Kidney (tissue), 14 donors: ENCODE measurements around the gene TMEM178B. TPM values are rescaled to one million over a fixed set of nuclear protein-coding genes. Genes with fewer than 3 reads are reported as not detected.

Experiments
- DNase-seq, 5 donors: peaks; one replicate each; pipeline ENCODE4 v3.0.0-alpha.2; 2013 to 2020
- FAIRE-seq: peaks from 2 replicates; lab custom pipeline; 2012; peaks lifted over from hg19 to GRCh38; lab: Jason Lieb, UNC
- H3K27ac ChIP-seq, 2 donors: one replicate each; pipeline ENCODE4 v1.7.0; 2013; ENCODE audit warnings: low read depth in 2 of 2, low read length in 2 of 2, inconsistent platforms in 1 of 2
- H3K27me3 ChIP-seq: one replicate; pipeline ENCODE4 v1.7.1; 2013; ENCODE audit warnings: low read length, inconsistent platforms; ENCODE audit not compliant: control insufficient read depth, insufficient read depth
- H3K36me3 ChIP-seq, 3 donors: one replicate each; pipeline versions ENCODE4 v1.7.0 to v1.7.1; 2013; ENCODE audit warnings: low read length in 3 of 3, control low read depth in 1 of 3, inconsistent platforms in 1 of 3; ENCODE audit not compliant: insufficient read depth in 3 of 3, control insufficient read depth in 2 of 3
- H3K4me1 ChIP-seq, 3 donors: one replicate each; pipeline versions ENCODE4 v1.7.0 to v1.7.1; 2013; ENCODE audit warnings: low read length in 3 of 3, inconsistent platforms in 1 of 3, low read depth in 1 of 3; ENCODE audit not compliant: control insufficient read depth in 2 of 3, insufficient read depth in 2 of 3
- H3K4me3 ChIP-seq, 3 donors: one replicate each; pipeline versions ENCODE4 v1.7.0 to v1.8.1; 2013; ENCODE audit warnings: low read length in 3 of 3, control low read depth in 1 of 3, inconsistent platforms in 1 of 3
- H3K9ac ChIP-seq, 3 donors: one replicate each; pipeline versions ENCODE4 v1.7.0 to v1.7.1; 2013; ENCODE audit warnings: low read length in 3 of 3, control low read depth in 1 of 3, inconsistent platforms in 1 of 3
- H3K9me3 ChIP-seq, 3 donors: one replicate each; pipeline versions ENCODE4 v1.7.0 to v1.7.1; 2013; ENCODE audit warnings: low read length in 3 of 3, control low read depth in 1 of 3, inconsistent platforms in 1 of 3; ENCODE audit not compliant: control insufficient read depth in 2 of 3, insufficient read depth in 1 of 3
- CTCF ChIP-seq: IDR thresholded peaks from 3 replicates; pipeline ENCODE4 v1.5.1; 2012; ENCODE audit warnings: mild to moderate bottlenecking, moderate library complexity, borderline replicate concordance; ENCODE audit not compliant: insufficient read depth; ENCODE audit errors: extremely low read depth
- intact Hi-C: fragments of 100-400 bp; cut with DNase I; formaldehyde crosslinking; loops from one replicate; pipeline ENCODE4 v1.11.1; 2022
- polyA plus RNA-seq: library from polyadenylated mRNA; stranded (reverse); fragments of 350-450 nt; fragmentation: Illumina TruSeq; extraction: RNeasy Lipid Tissue Mini Kit (QIAGEN cat#74804); gene quantifications from one replicate; pipeline ENCODE4 v1.2.3, GENCODE V29; 2014; ENCODE audit warnings: low read depth, low replicate concordance; ENCODE audit not compliant: insufficient read depth
- total RNA-seq: library from RNA; stranded (reverse); fragmentation: NEBNext Ultra II Directional; extraction: Animal tissue kit (Norgen Biotek cat#: 25700); gene quantifications from one replicate; pipeline ENCODE4 v1.2.1, GENCODE V29; 2021
- donor health status: control.
- donor health status: control.
- donor health status: control.
- donor health status: control.
- donor health status: control.
- donor health status: DM: yes; HTN: yes; CAD: no.
- donor health status: Normal renal cell carcinoma (clear cell type).

The TMEM178B gene
- total and polyA plus RNA-seq, 2 donors from 2014 or later = 0.58 to 20.0 TPM

GRCh38 chr7:141185369-141185967, 111.6 kb downstream of the TMEM178B start:
- TF ChIP-seq CTCF = no peak
- intact Hi-C loops = no loop called here
- FAIRE-seq = no peak

GRCh38 chr7:141189231-141189630, 115.4 kb downstream of the TMEM178B start:
- H3K27me3 ChIP-seq = no peaks in the 10 kb centered on the region
- no peak for TF ChIP-seq CTCF
- no peak overlapping the region for H3K27ac ChIP-seq
- FAIRE-seq = no peak
- no peak for DNase-seq
- no peaks in the 10 kb centered on the region for H3K9me3 ChIP-seq
- H3K4me1 ChIP-seq = no peaks in the 10 kb centered on the region
- intact Hi-C loops = no loop called here
- H3K9ac ChIP-seq = no peak overlapping the region
- H3K36me3 ChIP-seq = no peaks in the 10 kb centered on the region
- no peak overlapping the region for H3K4me3 ChIP-seq

More at GRCh38 chr7:141185369-141185967, 111.6 kb downstream of the TMEM178B start:
- H3K36me3 ChIP-seq = no peaks in the 10 kb centered on the region
- no peaks in the 10 kb centered on the region for H3K9me3 ChIP-seq
- no peak overlapping the region for H3K4me3 ChIP-seq
- H3K9ac ChIP-seq = no peak overlapping the region
- no peak for DNase-seq
- H3K4me1 ChIP-seq = no peaks in the 10 kb centered on the region
- H3K27me3 ChIP-seq = no peaks in the 10 kb centered on the region
- H3K27ac ChIP-seq = no peak overlapping the region

DNA sequence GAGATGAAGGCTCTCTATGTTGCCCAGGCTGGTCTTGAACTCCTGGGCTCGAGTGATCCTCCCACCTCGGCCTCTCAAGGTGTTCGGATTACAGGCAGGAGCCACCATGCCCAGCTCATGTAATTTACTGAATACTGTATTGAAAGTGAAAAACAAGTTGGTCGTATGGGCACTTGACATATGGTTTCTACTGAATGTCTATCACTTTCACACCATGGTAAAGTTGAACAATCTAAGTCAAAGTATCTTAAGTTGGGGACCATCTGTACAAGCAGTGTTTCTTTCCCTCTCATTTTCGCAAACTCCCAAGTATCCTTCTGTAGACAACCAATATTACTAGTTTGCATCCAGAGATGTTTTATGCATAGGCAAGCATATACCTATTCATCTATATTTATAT, 116.6 kb downstream of the TMEM178B start:
- Histone ChIP-seq H3K27ac (no peak overlapping the region), H3K9ac (no peak overlapping the region), H3K4me1 (no peaks in the 10 kb centered on the region), H3K9me3 (no peaks in the 10 kb centered on the region), H3K36me3 (no peaks in the 10 kb centered on the region), H3K27me3 (no peaks in the 10 kb centered on the region), H3K4me3 (no peak overlapping the region)
- no peak for TF ChIP-seq CTCF
- DNase-seq = no peak
- intact Hi-C loops = no loop called here
- FAIRE-seq = no peak

- H3K27me3 ChIP-seq = no peaks in the 10 kb centered on the region
- no peak overlapping the region for H3K27ac ChIP-seq
- no peak for TF ChIP-seq CTCF
- H3K9ac ChIP-seq = no peak overlapping the region
- no peak for DNase-seq
- intact Hi-C loops = no loop called here
- no peak overlapping the region for H3K4me3 ChIP-seq
- H3K36me3 ChIP-seq = no peaks in the 10 kb centered on the region
- no peak for FAIRE-seq
- no peaks in the 10 kb centered on the region for H3K9me3 ChIP-seq
- no peaks in the 10 kb centered on the region for H3K4me1 ChIP-seq
These were observed 117.4 kb downstream of the TMEM178B start for GRCh38 chr7:141191277-141191676.
